Right renal pelvis (tissue), 4 donors: ENCODE measurements around the gene L3HYPDH. TPM values are rescaled to one million over a fixed set of nuclear protein-coding genes. Genes with fewer than 3 reads are reported as not detected.
A peak's percentile ranks its signal among the peaks of the same experiment; 100 is the strongest.

Source experiments
- DNase-seq, 4 donors: peaks; one replicate each; pipeline ENCODE4 v3.0.0-alpha.2; 2013; ENCODE audit warnings: low read depth in 4 of 4, low spot score in 3 of 4, missing footprints in 1 of 4
- polyA plus RNA-seq, 4 donors: library from polyadenylated mRNA; unstranded; fragments of 120-200 nt; gene quantifications; one replicate each; pipeline ENCODE4 v1.2.1, GENCODE V29; 2013; ENCODE audit not compliant: insufficient read length in 4 of 4

L3HYPDH gene
- 10 to 100 TPM; 42.1 to 52.8 (median 45.1) TPM for polyA plus RNA-seq

- peak; percentile 94 to 97 (median 96) for DNase-seq
Observed at GRCh38 chr14:59483819-59484638, at the start of gene L3HYPDH, which contains the start of gene JKAMP. Gene L3HYPDH (minus strand): TSS chr14:59484408. CDS start chr14:59484316, 92 bp downstream. Gene JKAMP (plus strand): TSS chr14:59484517. CDS start chr14:59484590, 73 bp downstream.

- DNase-seq: no peak
Observed at GRCh38 chr14:59532419-59532818, 48.2 kb upstream of the L3HYPDH start.

- DNase-seq: no peak
Observed at GRCh38 chr14:59530349-59530748, 46.1 kb upstream of the L3HYPDH start.

GRCh38 chr14:59529189-59529588 is 45.0 kb upstream of the L3HYPDH start:
- DNase-seq: no peak

- no peak for DNase-seq
Observed at GRCh38 chr14:59520224-59520623, 36.0 kb upstream of the L3HYPDH start.

GRCh38 chr14:59511916-59512575 is 27.8 kb upstream of the L3HYPDH start:
- DNase-seq: peak in 1 of 4 donors; percentile 7

- peak in 1 of 4 donors; percentile 43 for DNase-seq
Observed at GRCh38 chr14:59510966-59511365, 26.8 kb upstream of the L3HYPDH start.

GRCh38 chr14:59510001-59510400 is 25.8 kb upstream of the L3HYPDH start:
- DNase-seq: no peak

- no peak for DNase-seq
Observed at GRCh38 chr14:59509101-59509500, 24.9 kb upstream of the L3HYPDH start.

- DNase-seq: no peak
Observed at GRCh38 chr14:59507752-59508103, 23.5 kb upstream of the L3HYPDH start.

GRCh38 chr14:59507063-59507751 is 23.0 kb upstream of the L3HYPDH start:
- DNase-seq: peak in 2 of 4 donors; percentile 15 to 43

GRCh38 chr14:59503256-59503655 is 19.0 kb upstream of the L3HYPDH start:
- no peak for DNase-seq

- no peak for DNase-seq
Observed at GRCh38 chr14:59500732-59501131, 16.5 kb upstream of the L3HYPDH start.

GRCh38 chr14:59492384-59492783 is 8.2 kb upstream of the L3HYPDH start:
- DNase-seq: no peak

- no peak for DNase-seq
Observed at GRCh38 chr14:59490756-59491155, 6.5 kb upstream of the L3HYPDH start.

GRCh38 chr14:59484639-59485175 is 499 bp upstream of the L3HYPDH start:
- peak in 1 of 4 donors; percentile 50 for DNase-seq

GRCh38 chr14:59483363-59483762 is 845 bp downstream of the L3HYPDH start:
- no peak for DNase-seq

GRCh38 chr14:59482541-59483331 is 1.5 kb downstream of the L3HYPDH start:
- DNase-seq: no peak

- DNase-seq: no peak
Observed at GRCh38 chr14:59481871-59482540, 2.2 kb downstream of the L3HYPDH start.

GRCh38 chr14:59481407-59481806 is 2.8 kb downstream of the L3HYPDH start:
- DNase-seq: no peak
